ENCODE results near the gene AMBP.

GRCh38 chr9:114090798-114091197, 12.7 kb upstream of the AMBP start:
- TF ChIP-seq, protein P1, sequence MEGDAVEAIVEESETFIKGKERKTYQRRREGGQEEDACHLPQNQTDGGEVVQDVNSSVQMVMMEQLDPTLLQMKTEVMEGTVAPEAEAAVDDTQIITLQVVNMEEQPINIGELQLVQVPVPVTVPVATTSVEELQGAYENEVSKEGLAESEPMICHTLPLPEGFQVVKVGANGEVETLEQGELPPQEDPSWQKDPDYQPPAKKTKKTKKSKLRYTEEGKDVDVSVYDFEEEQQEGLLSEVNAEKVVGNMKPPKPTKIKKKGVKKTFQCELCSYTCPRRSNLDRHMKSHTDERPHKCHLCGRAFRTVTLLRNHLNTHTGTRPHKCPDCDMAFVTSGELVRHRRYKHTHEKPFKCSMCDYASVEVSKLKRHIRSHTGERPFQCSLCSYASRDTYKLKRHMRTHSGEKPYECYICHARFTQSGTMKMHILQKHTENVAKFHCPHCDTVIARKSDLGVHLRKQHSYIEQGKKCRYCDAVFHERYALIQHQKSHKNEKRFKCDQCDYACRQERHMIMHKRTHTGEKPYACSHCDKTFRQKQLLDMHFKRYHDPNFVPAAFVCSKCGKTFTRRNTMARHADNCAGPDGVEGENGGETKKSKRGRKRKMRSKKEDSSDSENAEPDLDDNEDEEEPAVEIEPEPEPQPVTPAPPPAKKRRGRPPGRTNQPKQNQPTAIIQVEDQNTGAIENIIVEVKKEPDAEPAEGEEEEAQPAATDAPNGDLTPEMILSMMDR (IDR thresholded peaks at IDR 0.05), result no peak
- no peak for TF ChIP-seq EP300 (IDR thresholded peaks at IDR 0.05)
- TF ChIP-seq POLR2AphosphoS5 (IDR thresholded peaks at IDR 0.05), result no peak
- no peak for TF ChIP-seq POLR2A (IDR thresholded peaks at IDR 0.05; ENCODE audit: low read depth)

All from esophagus muscularis mucosa (tissue), 4 donors.